Neuronal stem cell (in vitro differentiated cells): ENCODE results near the gene SLC7A6.

ENCODE experiments used
- DNase-seq: peaks from one replicate; pipeline ENCODE4 v3.0.0-alpha.2; 2013; ENCODE audit warnings: low spot score
- H2AFZ ChIP-seq: one replicate; pipeline ENCODE4 v1.6.1; 2013; ENCODE audit warnings: mild to moderate bottlenecking, low read length, inconsistent platforms
- H2AK5ac ChIP-seq: 2 replicates; pipeline ENCODE4 v1.6.1; 2013; ENCODE audit warnings: low read depth, mild to moderate bottlenecking, inconsistent platforms, low read length, moderate library complexity, mixed read lengths
- H2BK120ac ChIP-seq: 2 replicates; pipeline ENCODE4 v1.6.1; 2013; ENCODE audit warnings: low read depth, mild to moderate bottlenecking, inconsistent platforms, low read length, moderate library complexity, mixed read lengths
- H2BK12ac ChIP-seq: one replicate; pipeline ENCODE4 v1.6.1; 2013; ENCODE audit warnings: low read length, inconsistent platforms
- H2BK15ac ChIP-seq: 2 replicates; pipeline ENCODE4 v1.6.1; 2013; ENCODE audit warnings: mild to moderate bottlenecking, low read length, inconsistent platforms, mixed read lengths
- H2BK5ac ChIP-seq: one replicate; pipeline ENCODE4 v1.6.1; 2013; ENCODE audit warnings: inconsistent platforms, mild to moderate bottlenecking, low read length, moderate library complexity
- H3K14ac ChIP-seq: one replicate; pipeline ENCODE4 v1.6.1; 2013; ENCODE audit warnings: low read length, inconsistent platforms
- H3K18ac ChIP-seq: 2 replicates; pipeline ENCODE4 v1.6.1; 2013; ENCODE audit warnings: low read length, inconsistent platforms
- H3K23ac ChIP-seq: 2 replicates; pipeline ENCODE4 v1.6.1; 2013; ENCODE audit warnings: low read depth, mild to moderate bottlenecking, mixed read lengths, low read length, inconsistent platforms; ENCODE audit not compliant: poor library complexity
- H3K27ac ChIP-seq: replicated peaks from 3 replicates; pipeline ENCODE4 v1.5.1; 2013; ENCODE audit warnings: low read length, inconsistent platforms
- H3K27me3 ChIP-seq, 3 experiments: 2 replicates each; pipeline ENCODE4 v1.6.1; 2013; ENCODE audit warnings: low read length in 3 of 3, mild to moderate bottlenecking in 2 of 3, inconsistent platforms in 1 of 3, low read depth in 1 of 3, mixed read lengths in 1 of 3, moderate library complexity in 1 of 3; ENCODE audit not compliant: control insufficient read depth in 3 of 3, insufficient read depth in 3 of 3
- H3K36me3 ChIP-seq, 2 donors: replicated peaks in 1 of 2; 2 replicates each; pipeline ENCODE4 v1.6.1; 2013; ENCODE audit warnings: low read length in 2 of 2; ENCODE audit not compliant: control insufficient read depth in 2 of 2, insufficient read depth in 2 of 2
- H3K4ac ChIP-seq: 2 replicates; pipeline ENCODE4 v1.6.1; 2013; ENCODE audit warnings: inconsistent platforms, mild to moderate bottlenecking, low read length, moderate library complexity
- H3K4me1 ChIP-seq, 2 donors: 1 replicate in 1 of 2; 2 replicates in 1 of 2; pipeline ENCODE4 v1.6.1; 2013; ENCODE audit warnings: low read length in 2 of 2, low read depth in 1 of 2; ENCODE audit not compliant: control insufficient read depth in 2 of 2, insufficient read depth in 1 of 2
- H3K4me2 ChIP-seq: one replicate; pipeline ENCODE4 v1.6.1; 2013; ENCODE audit warnings: mild to moderate bottlenecking, low read length, inconsistent platforms; ENCODE audit not compliant: insufficient read depth, poor library complexity, severe bottlenecking
- H3K4me3 ChIP-seq, 2 donors: 2 replicates each; pipeline ENCODE4 v1.5.1; 2013; ENCODE audit warnings: low read length in 2 of 2, mild to moderate bottlenecking in 2 of 2, inconsistent platforms in 1 of 2, moderate library complexity in 1 of 2
- H3K79me1 ChIP-seq: one replicate; pipeline ENCODE4 v1.6.1; 2013; ENCODE audit warnings: low read depth, mild to moderate bottlenecking, inconsistent platforms, low read length, moderate library complexity
- H3K9ac ChIP-seq: one replicate; pipeline ENCODE4 v1.6.1; 2013; ENCODE audit warnings: mild to moderate bottlenecking, low read depth, low read length, inconsistent platforms; ENCODE audit not compliant: poor library complexity
- H3K9me3 ChIP-seq, 2 donors: replicated peaks in 1 of 2; 2 replicates each; pipeline versions ENCODE3 to v1.6.1; 2013; ENCODE audit warnings: low read length in 2 of 2, mild to moderate bottlenecking in 2 of 2, inconsistent platforms in 1 of 2, low read depth in 1 of 2, mixed read lengths in 1 of 2, moderate library complexity in 1 of 2; ENCODE audit not compliant: control insufficient read depth in 2 of 2, insufficient read depth in 1 of 2
- H4K8ac ChIP-seq: one replicate; pipeline ENCODE4 v1.6.1; 2013; ENCODE audit warnings: low read depth, mild to moderate bottlenecking, inconsistent platforms, low read length, moderate library complexity
- H4K91ac ChIP-seq: one replicate; pipeline ENCODE4 v1.6.1; 2013; ENCODE audit warnings: low read length, low read depth, mild to moderate bottlenecking, inconsistent platforms; ENCODE audit not compliant: poor library complexity
- WGBS, 2 donors: extraction: QIAGEN DNeasy Blood & Tissue Kit; methylation state at CpG; one replicate each; pipeline ENCODE4 v1.1.7; 2013; ENCODE audit warnings: missing lambda C conversion rate in 2 of 2, mixed read lengths in 1 of 2; ENCODE audit not compliant: insufficient read length in 2 of 2, insufficient replicate concordance in 1 of 2; ENCODE audit errors: extremely low coverage in 2 of 2; 5-methylcytosine and 5-hydroxymethylcytosine counted together

The SLC7A6 gene

DNA sequence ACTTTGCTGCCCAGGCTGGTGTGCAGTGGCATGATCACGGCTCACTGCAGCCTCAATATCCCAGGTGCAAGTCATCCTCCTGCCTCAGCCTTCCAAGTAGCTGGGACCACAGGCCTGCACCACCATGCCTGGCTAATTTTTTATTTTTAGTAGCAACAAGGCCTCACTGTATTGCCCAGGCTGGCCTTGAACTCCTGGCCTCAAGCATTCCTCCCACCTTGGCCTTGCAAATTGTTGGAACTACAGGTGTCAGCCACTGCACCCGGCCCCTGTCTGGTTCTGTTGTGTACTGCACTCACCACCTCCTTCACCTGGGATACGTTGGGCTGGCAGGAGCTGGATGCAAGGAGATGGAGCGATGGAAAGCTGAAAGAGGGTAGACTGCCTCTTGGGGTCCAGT is 10.6 kb upstream of the SLC7A6 start:
- Histone ChIP-seq H4K91ac (no peak overlapping the region), H3K18ac (no peak overlapping the region), H2BK5ac (no peak overlapping the region), H2BK15ac (no peak overlapping the region), H2AK5ac (no peak overlapping the region), H3K23ac (no peak overlapping the region), H3K27me3 (no peaks in the 10 kb centered on the region), H3K9ac (peak overlapping the region; percentile 9), H3K79me1 (no peaks in the 10 kb centered on the region), H3K36me3 (peaks cover 17 to 43% of the 10 kb centered on the region in 2 donors), H3K4me3 (no peak overlapping the region), H3K4ac (no peak overlapping the region), H2BK12ac (no peak overlapping the region), H2AFZ (no peak overlapping the region), H3K4me1 (peaks cover 5 to 10% of the 10 kb centered on the region in 2 donors), H3K14ac (no peak overlapping the region), H2BK120ac (no peak overlapping the region), H3K27ac (no peak overlapping the region), H3K9me3 (no peaks in the 10 kb centered on the region), H3K4me2 (no peak overlapping the region), H4K8ac (no peak overlapping the region)
- whole genome bisulfite sequencing, 2 donors, result no CpG with 5 or more reads among the region's 4 CpGs
- DNase-seq, result no peak

- no peak overlapping the region for H3K23ac ChIP-seq
- peak overlapping the region; percentile 72 for H4K8ac ChIP-seq
- no peak overlapping the region for H2BK120ac ChIP-seq
- H4K91ac ChIP-seq, result no peak overlapping the region
- no peak overlapping the region for H3K9ac ChIP-seq
- no peak overlapping the region for H3K4me2 ChIP-seq
- no peak for DNase-seq
- peaks cover 20 to 50% of the 10 kb centered on the region in 2 donors for H3K36me3 ChIP-seq
- H3K18ac ChIP-seq, result no peak overlapping the region
- no peak overlapping the region for H2BK5ac ChIP-seq
- H3K4me3 ChIP-seq, result no peak overlapping the region
- H3K79me1 ChIP-seq, result no peaks in the 10 kb centered on the region
- no peak overlapping the region for H3K14ac ChIP-seq
- H3K9me3 ChIP-seq, result no peaks in the 10 kb centered on the region
- H2AK5ac ChIP-seq, result no peak overlapping the region
- H2AFZ ChIP-seq, result no peak overlapping the region
- H2BK12ac ChIP-seq, result no peak overlapping the region
- H2BK15ac ChIP-seq, result no peak overlapping the region
- peaks cover 5 to 10% of the 10 kb centered on the region in 2 donors for H3K4me1 ChIP-seq
- WGBS, 2 donors, result no CpG with 5 or more reads among the region's 18 CpGs
- H3K4ac ChIP-seq, result no peak overlapping the region
- no peaks in the 10 kb centered on the region for H3K27me3 ChIP-seq
- no peak overlapping the region for H3K27ac ChIP-seq
These were observed 8.6 kb upstream of the SLC7A6 start for GRCh38 chr16:68255712-68256111.

DNA sequence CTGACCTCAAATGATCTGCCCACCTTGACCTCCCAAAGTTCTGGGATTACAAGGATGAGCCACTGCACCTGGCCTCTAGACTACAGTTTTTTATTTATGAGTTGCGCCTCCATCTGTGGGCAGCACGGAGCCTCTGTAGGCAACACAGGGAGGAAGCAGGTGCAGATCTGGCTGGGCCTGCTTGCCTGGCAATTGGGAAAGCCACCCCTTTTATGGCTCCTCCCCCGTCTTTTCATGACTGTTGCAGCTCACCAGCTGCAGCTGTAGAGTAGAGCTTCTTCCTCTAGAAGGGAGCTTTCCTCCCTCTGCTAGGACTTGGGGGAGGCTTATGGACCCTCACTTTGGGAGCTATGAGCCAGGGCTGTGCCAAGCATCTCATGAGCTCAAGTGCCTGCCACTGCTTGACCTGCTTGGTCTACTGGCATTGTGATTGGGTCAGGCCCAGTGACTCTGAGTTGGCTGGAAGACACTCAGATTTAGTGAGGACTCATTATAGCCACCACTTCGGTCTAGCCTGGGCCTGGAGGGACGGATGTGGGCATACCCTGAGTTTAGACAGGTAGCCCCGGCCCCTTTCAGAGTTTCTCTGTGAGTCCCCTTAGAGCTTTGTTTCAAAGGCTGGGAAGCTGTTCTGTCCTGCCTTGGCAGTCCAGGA is 6.9 kb upstream of the SLC7A6 start:
- WGBS, 2 donors, result no CpG with 5 or more reads among the region's 6 CpGs
- DNase-seq, result no peak
- H3K79me1 ChIP-seq, result no peaks in the 10 kb centered on the region

DNA sequence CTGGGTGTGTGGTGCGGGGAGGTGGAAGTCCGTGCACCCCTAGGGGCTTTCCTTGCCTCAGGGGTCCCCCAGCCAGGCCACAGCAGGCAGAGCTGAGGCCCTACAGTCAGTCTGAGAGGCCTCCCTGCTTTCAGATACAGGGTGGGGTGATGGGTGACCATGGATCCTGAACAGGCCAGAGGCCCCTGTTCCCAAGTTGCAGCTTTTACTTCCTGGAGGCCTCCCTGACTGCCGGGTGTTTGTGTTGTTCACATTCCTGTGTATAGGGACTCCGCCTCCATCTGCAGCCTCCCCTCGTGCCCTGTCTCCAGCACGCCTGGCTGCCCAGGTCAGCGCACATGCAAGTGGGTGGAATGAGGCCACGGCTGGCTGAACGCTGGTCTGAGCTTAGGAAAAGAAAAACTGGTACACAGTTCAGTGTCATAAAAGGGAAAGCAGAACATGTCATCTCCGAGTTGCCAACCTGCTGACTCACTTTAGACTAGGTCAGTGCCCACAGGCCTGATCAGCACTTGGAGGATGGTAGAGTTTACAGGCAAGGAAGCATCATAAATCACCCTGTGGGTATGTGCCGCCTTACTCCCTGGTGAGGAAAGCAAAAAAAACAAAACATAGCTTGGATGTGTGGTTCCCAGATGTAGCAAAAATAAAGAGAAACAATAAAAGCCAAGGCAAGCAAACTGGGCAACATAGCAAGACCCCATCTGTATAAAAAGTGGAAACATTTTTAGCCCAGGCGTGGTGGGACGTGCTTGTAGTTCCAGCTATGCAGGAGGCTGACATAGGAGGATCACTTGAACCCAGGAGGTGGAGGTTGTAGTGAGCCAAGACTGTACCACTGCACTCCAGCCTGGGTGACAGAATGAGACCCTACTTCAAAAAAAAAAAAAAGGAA is 6.2 kb upstream of the SLC7A6 start:
- no peak overlapping the region for H3K14ac ChIP-seq
- no CpG with 5 or more reads among the region's 13 CpGs for WGBS, 2 donors
- no peak overlapping the region for H3K23ac ChIP-seq
- H3K27ac ChIP-seq, result no peak overlapping the region
- H3K4me3 ChIP-seq, result no peak overlapping the region
- peak overlapping the region; percentile 90 for H2AK5ac ChIP-seq
- no peak overlapping the region for H2BK5ac ChIP-seq
- H3K4me2 ChIP-seq, result no peak overlapping the region
- H4K8ac ChIP-seq, result no peak overlapping the region
- H3K4ac ChIP-seq, result no peak overlapping the region
- peaks cover 0 to 2% (median 0%) of the 10 kb centered on the region in 3 experiments for H3K27me3 ChIP-seq
- H4K91ac ChIP-seq, result no peak overlapping the region
- H3K79me1 ChIP-seq, result no peaks in the 10 kb centered on the region
- H3K36me3 ChIP-seq, result peaks cover 19 to 39% of the 10 kb centered on the region in 2 donors
- H2BK15ac ChIP-seq, result no peak overlapping the region
- H3K4me1 ChIP-seq, result peaks cover 5 to 10% of the 10 kb centered on the region in 2 donors
- H2BK12ac ChIP-seq, result no peak overlapping the region
- peak overlapping the region; percentile 77 for H3K18ac ChIP-seq
- DNase-seq, result no peak
- H2AFZ ChIP-seq, result peak overlapping the region; percentile 58
- no peak overlapping the region for H2BK120ac ChIP-seq
- no peak overlapping the region for H3K9ac ChIP-seq
- no peaks in the 10 kb centered on the region for H3K9me3 ChIP-seq

More for the DNA sequence above, 6.9 kb upstream of the SLC7A6 start:
- H3K14ac ChIP-seq, result no peak overlapping the region
- no peak overlapping the region for H4K8ac ChIP-seq
- H4K91ac ChIP-seq, result no peak overlapping the region
- H3K4ac ChIP-seq, result no peak overlapping the region
- H2BK5ac ChIP-seq, result no peak overlapping the region
- no peaks in the 10 kb centered on the region for H3K27me3 ChIP-seq
- no peaks in the 10 kb centered on the region for H3K9me3 ChIP-seq
- no peak overlapping the region for H2BK120ac ChIP-seq
- H2BK12ac ChIP-seq, result no peak overlapping the region
- H3K9ac ChIP-seq, result no peak overlapping the region
- H3K4me2 ChIP-seq, result no peak overlapping the region
- peak overlapping the region; percentile 90 for H2AK5ac ChIP-seq
- H3K27ac ChIP-seq, result no peak overlapping the region
- H3K23ac ChIP-seq, result no peak overlapping the region
- H2BK15ac ChIP-seq, result no peak overlapping the region
- peaks cover 19 to 45% of the 10 kb centered on the region in 2 donors for H3K36me3 ChIP-seq
- H2AFZ ChIP-seq, result peak overlapping the region; percentile 58
- H3K4me3 ChIP-seq, result no peak overlapping the region
- peak overlapping the region; percentile 77 for H3K18ac ChIP-seq
- H3K4me1 ChIP-seq, result peaks cover 5 to 10% of the 10 kb centered on the region in 2 donors
